Transverse colon (tissue), 4 donors: ENCODE results near the gene ZBTB12. TPM values are rescaled to one million over a fixed set of nuclear protein-coding genes. Genes with fewer than 3 reads are reported as not detected.

Source experiments
- DNase-seq: peaks from one replicate; pipeline ENCODE4 v3.0.0-alpha.2; 2019
- H3K27ac ChIP-seq, 4 donors: fragments of 200-600 bp; sonication (generic); 2 replicates each; pipeline ENCODE4 v1.5.1; 2016 to 2018; ENCODE audit warnings: inconsistent platforms in 4 of 4
- H3K27me3 ChIP-seq: fragments of 200-600 bp; sonication (generic); 2 replicates; pipeline ENCODE4 v1.5.1; 2017; ENCODE audit warnings: inconsistent platforms
- H3K36me3 ChIP-seq, 4 donors: fragments of 200-600 bp; sonication (generic); 2 replicates each; pipeline ENCODE4 v1.5.1; 2017 to 2019; ENCODE audit warnings: inconsistent platforms in 4 of 4
- H3K4me1 ChIP-seq, 4 donors: fragments of 200-600 bp; sonication (generic); 2 replicates each; pipeline ENCODE4 v1.5.1; 2017 to 2020; ENCODE audit warnings: inconsistent platforms in 4 of 4
- H3K4me3 ChIP-seq, 4 donors: fragments of 200-600 bp; sonication (generic); 1 replicate in 1 of 4; 2 replicates in 3 of 4; pipeline versions ENCODE4 v1.5.1 to v1.6.1; 2017 to 2019; ENCODE audit warnings: inconsistent platforms in 4 of 4
- H3K9me3 ChIP-seq, 2 donors: fragments of 200-600 bp; sonication (generic); 2 replicates each; pipeline ENCODE4 v1.5.1; 2017 to 2019; ENCODE audit warnings: inconsistent platforms in 2 of 2
- CTCF ChIP-seq, 5 experiments: fragments of 200-600 bp in 3 of 5; fragments of 450-650 bp in 2 of 5; sonication (generic) in 3 of 5; IDR thresholded peaks; 1 replicate in 2 of 5; 2 replicates in 3 of 5; pipeline ENCODE4 v1.5.1; 2016 to 2017; ENCODE audit warnings: antibody characterized with exemption in 5 of 5, inconsistent platforms in 3 of 5, mild to moderate bottlenecking in 2 of 5, moderate library complexity in 1 of 5
- EP300 ChIP-seq: sonication (generic); formaldehyde crosslinking; IDR thresholded peaks from one replicate; pipeline ENCODE4 v1.6.1; 2017; ENCODE audit warnings: antibody characterized with exemption, low read depth
- POLR2A ChIP-seq: fragments of 450-650 bp; IDR thresholded peaks from one replicate; pipeline ENCODE4 v1.6.1; 2016; ENCODE audit warnings: antibody characterized with exemption, mild to moderate bottlenecking, moderate library complexity
- POLR2AphosphoS5 ChIP-seq, 3 donors: sonication (generic); formaldehyde crosslinking; IDR thresholded peaks; one replicate each; pipeline ENCODE4 v1.6.1; 2016; ENCODE audit warnings: antibody characterized with exemption in 3 of 3
- WGBS, 2 donors: methylation state at CpG; one replicate each; pipeline ENCODE4 v1.1.5; 2018; ENCODE audit warnings: low coverage in 1 of 2; 5-methylcytosine and 5-hydroxymethylcytosine counted together
- in situ Hi-C, 4 donors: fragments of 200-750 bp; cut with MboI; loops; one replicate each; pipeline versions ENCODE4 v1.15.0 to v1.15.1; 2017; ENCODE audit warnings: low sequenced_read_pairs in 3 of 4, low pct_ligation_motif_present in 1 of 4, low pct_unique_long_range_greater_than_20kb in 1 of 4
- intact Hi-C: fragments of 100-400 bp; cut with DNase I; formaldehyde crosslinking; loops from one replicate; pipeline ENCODE4 v1.15.1; 2023; ENCODE audit warnings: low total_unique reads
- total RNA-seq, 4 donors: library from RNA; depleted of rRNA; stranded (reverse); fragments of >200 nt; gene quantifications; one replicate each; pipeline ENCODE4 v1.1.0, GENCODE V29; 2016

ZBTB12 gene
- total RNA-seq, 4 donors from 2014 or later: 0.14 to 1.3 (median 0.77) TPM

- H3K4me3 ChIP-seq: peak overlapping the region in 3 of 4 donors; percentile 47 to 58 (median 57)
- 62 to 86% methylated on average over 6 to 13 of the region's 13 CpGs for WGBS, 2 donors
These were observed 22.7 kb downstream of the ZBTB12 start for GRCh38 chr6:31879143-31879542.

DNA sequence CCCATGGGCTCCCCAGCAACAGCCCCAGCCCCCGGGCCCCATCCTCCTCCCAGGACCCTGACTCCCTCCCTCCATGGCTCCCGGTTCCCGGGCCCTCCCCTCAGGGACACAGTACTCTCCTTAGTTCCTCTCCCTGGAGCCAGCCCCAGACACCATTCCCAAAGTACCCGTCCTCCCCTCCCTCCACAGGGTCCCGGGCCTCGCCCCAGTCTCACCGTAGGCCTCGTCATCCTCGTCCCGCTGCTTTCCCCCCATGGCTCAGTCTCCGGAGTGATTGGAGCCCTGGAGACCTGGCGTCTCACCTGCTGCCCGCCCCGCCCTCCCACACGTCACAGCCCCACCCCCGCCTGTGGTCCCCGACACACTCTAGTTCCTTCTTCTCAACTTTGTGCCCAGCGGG lies 23.2 kb downstream of the ZBTB12 start, which contains the start of gene SLC44A4:
TSS of gene SLC44A4 (minus strand) at position 272 of the 400 bp plus-strand sequence. CDS start at position 255, 17 bp downstream.
- H3K36me3 ChIP-seq: peaks cover 0 to 16% (median 4%) of the 10 kb centered on the region in 4 donors
- H3K4me1 ChIP-seq: peaks cover 14 to 36% (median 32%) of the 10 kb centered on the region in 4 donors
- WGBS, 2 donors: 44 to 45% methylated on average over 7 to 18 of the region's 18 CpGs
- H3K27me3 ChIP-seq: no peaks in the 10 kb centered on the region
- H3K27ac ChIP-seq: peak within 1 kb of the TSS; percentile 86 to 96 (median 92)
- H3K4me3 ChIP-seq: peak within 1 kb of the TSS; percentile 25 to 58 (median 52)
- DNase-seq: peak; percentile 77
- TF ChIP-seq CTCF (IDR thresholded peaks at IDR 0.05): no peak
- peak; percentile 76 to 92 (median 90) for TF ChIP-seq POLR2AphosphoS5 (IDR thresholded peaks at IDR 0.05)
- TF ChIP-seq POLR2A: peak; percentile 92
- TF ChIP-seq EP300: no peak
- in situ Hi-C loops (no loop called here), intact Hi-C loops (no loop called here)
- H3K9me3 ChIP-seq: no peaks in the 10 kb centered on the region

More at GRCh38 chr6:31879143-31879542, 22.7 kb downstream of the ZBTB12 start:
- in situ Hi-C loops (no loop called here), intact Hi-C loops (no loop called here)
- H3K27me3 ChIP-seq: no peaks in the 10 kb centered on the region
- H3K9me3 ChIP-seq: no peaks in the 10 kb centered on the region
- peak overlapping the region; percentile 86 to 96 (median 92) for H3K27ac ChIP-seq
- TF ChIP-seq POLR2A: peak; percentile 45
- no peak for TF ChIP-seq CTCF (IDR thresholded peaks at IDR 0.05)
- no peak for TF ChIP-seq POLR2AphosphoS5 (IDR thresholded peaks at IDR 0.05)
- no peak for TF ChIP-seq EP300
- peaks cover 0 to 16% (median 6%) of the 10 kb centered on the region in 4 donors for H3K36me3 ChIP-seq
- DNase-seq: no peak
- H3K4me1 ChIP-seq: peaks cover 14 to 36% (median 32%) of the 10 kb centered on the region in 4 donors

DNA sequence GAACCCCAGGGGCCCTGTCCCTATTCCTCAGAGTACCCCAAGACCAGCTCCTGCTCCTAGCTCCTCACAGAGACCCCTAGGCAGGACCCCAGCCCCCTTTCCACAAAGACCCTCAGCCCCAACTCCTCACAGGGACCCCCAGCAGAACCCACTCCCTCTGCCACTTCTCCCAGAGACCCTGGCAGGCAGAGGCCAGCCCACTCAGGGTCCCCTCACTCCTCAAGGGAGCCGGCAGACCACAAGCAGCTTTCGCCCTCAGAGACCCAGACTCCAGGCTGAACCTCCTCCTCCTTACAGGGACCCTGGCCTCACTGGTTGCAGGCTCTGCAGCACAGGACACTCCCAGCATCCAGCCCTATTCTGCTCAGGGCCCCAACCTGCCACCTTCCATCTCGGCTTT lies 23.7 kb downstream of the ZBTB12 start:
- H3K27me3 ChIP-seq: no peaks in the 10 kb centered on the region
- H3K27ac ChIP-seq: peak overlapping the region; percentile 86 to 96 (median 92)
- in situ Hi-C loops (no loop called here), intact Hi-C loops (no loop called here)
- WGBS, 2 donors: 66% methylated on average over 3 of the region's 3 CpGs; no CpG with 5 or more reads in 1 of the 2 donors
- peaks cover 14 to 36% (median 32%) of the 10 kb centered on the region in 4 donors for H3K4me1 ChIP-seq
- peaks cover 0 to 16% (median 2%) of the 10 kb centered on the region in 4 donors for H3K36me3 ChIP-seq
- no peak for TF ChIP-seq EP300
- no peak for TF ChIP-seq POLR2A
- no peak for TF ChIP-seq POLR2AphosphoS5 (IDR thresholded peaks at IDR 0.05)
- TF ChIP-seq CTCF (IDR thresholded peaks at IDR 0.05): no peak
- H3K4me3 ChIP-seq: peak overlapping the region; percentile 25 to 58 (median 52)
- no peak for DNase-seq
- no peaks in the 10 kb centered on the region for H3K9me3 ChIP-seq

DNA sequence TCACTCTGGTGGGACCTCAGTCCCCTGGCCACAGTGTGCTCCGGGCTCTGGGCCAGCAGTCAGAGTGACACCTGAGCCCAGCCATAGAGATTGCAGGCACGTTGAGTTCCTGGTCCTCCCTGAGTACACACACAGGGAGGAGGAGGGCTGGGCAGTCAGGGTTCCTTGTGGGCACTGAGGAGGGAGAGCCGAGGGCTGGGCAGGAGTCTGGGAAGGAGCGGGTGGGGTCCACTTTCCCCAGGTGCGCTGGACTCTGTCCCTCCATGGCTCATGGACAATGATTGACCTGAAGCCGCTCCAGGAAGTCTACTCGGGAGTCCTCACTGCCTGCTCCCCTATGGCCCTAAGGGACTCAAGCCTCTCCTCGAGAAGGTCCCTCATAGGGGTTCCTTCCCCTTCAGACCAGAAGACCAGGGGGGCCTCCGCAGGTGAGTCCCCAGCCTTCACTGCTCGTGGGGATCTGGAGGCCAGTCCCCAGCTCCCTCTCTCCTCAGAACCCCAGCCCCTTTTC lies 24.2 kb downstream of the ZBTB12 start:
- no peaks in the 10 kb centered on the region for H3K9me3 ChIP-seq
- in situ Hi-C loops (no loop called here), intact Hi-C loops (no loop called here)
- H3K27me3 ChIP-seq: no peaks in the 10 kb centered on the region
- peak overlapping the region; percentile 86 to 96 (median 92) for H3K27ac ChIP-seq
- 39% methylated on average over 9 of the region's 10 CpGs; no CpG with 5 or more reads in 1 of the 2 donors for WGBS, 2 donors
- peaks cover 14 to 36% (median 32%) of the 10 kb centered on the region in 4 donors for H3K4me1 ChIP-seq
- peak; percentile 93 for DNase-seq
- peak overlapping the region; percentile 25 to 58 (median 52) for H3K4me3 ChIP-seq
- H3K36me3 ChIP-seq: peaks cover 0 to 16% (median 2%) of the 10 kb centered on the region in 4 donors
- TF ChIP-seq EP300 (peak; percentile 32), CTCF (IDR thresholded peaks at IDR 0.05) (no peak), POLR2A (peak; percentile 92), POLR2AphosphoS5 (IDR thresholded peaks at IDR 0.05) (peak; percentile 88 to 92 (median 89))
